ENCODE results near the gene NR6A1. TPM values are rescaled to one million over a fixed set of nuclear protein-coding genes. Genes with fewer than 3 reads are reported as not detected.

The NR6A1 gene
- total and polyA plus RNA-seq, 10 donors: 0.14 to 3.7 (median 1.9) TPM

DNA sequence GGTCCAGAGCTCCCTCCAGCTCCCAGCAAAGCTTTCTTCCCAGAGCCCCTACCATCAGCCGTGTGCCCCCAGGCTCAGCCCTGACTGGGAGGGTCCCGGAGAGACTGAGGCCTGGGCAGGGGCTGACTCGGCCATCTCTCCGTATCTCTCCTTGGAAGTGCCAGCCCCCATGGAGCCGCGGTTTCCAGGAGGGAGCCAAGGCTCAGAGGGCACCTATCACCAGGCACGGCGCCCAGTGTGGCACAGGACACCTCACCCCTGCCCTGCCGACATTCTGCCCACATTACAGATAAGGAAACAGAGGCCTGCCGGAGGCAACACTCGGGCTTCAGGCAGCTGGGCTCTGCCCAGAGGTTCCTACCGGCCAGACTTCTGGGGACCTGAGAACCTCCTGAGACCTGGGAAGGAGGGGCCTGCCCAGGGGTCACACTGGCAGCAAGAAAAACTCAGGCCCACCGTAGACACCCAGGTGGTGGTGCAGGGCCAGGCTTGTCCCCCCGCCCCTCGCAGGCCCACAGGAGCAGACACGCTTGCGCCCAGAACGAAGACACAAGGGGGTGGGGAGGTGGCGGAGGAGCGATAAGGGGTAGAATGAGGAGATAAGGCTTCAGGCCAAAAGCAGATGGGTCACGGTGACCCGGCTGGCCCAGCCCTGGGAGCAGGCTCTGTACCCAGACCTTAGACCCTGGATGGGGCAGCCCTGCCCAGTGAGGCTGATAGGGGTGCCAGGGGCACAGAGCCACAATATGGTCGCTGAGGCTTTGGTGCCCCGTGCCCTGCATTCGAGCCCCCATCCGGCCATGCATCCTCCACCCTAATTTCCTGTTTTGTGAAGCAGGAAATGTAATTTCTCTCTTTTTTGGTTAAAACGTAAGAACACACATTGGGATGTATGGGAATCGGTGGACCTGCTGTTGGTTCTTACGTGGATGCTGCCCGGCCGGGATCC is 275.7 kb downstream of the NR6A1 start:
- Histone ChIP-seq H3K9me3 (no peaks in the 10 kb centered on the region), H3K27ac (peak overlapping the region in 7 of 8 donors; percentile 19 to 89 (median 71)), H3K27me3 (replicated peaks in 1 of 7) (peaks cover 0 to 23% (median 0%) of the 10 kb centered on the region in 7 donors), H3K4me3 (peak overlapping the region in 2 of 8 donors; percentile 67 to 76), H3K36me3 (peaks cover 0 to 26% (median 0%) of the 10 kb centered on the region in 6 donors), H3K4me1 (peaks cover 2 to 92% (median 49%) of the 10 kb centered on the region in 6 donors)
- TF ChIP-seq, protein P1, sequence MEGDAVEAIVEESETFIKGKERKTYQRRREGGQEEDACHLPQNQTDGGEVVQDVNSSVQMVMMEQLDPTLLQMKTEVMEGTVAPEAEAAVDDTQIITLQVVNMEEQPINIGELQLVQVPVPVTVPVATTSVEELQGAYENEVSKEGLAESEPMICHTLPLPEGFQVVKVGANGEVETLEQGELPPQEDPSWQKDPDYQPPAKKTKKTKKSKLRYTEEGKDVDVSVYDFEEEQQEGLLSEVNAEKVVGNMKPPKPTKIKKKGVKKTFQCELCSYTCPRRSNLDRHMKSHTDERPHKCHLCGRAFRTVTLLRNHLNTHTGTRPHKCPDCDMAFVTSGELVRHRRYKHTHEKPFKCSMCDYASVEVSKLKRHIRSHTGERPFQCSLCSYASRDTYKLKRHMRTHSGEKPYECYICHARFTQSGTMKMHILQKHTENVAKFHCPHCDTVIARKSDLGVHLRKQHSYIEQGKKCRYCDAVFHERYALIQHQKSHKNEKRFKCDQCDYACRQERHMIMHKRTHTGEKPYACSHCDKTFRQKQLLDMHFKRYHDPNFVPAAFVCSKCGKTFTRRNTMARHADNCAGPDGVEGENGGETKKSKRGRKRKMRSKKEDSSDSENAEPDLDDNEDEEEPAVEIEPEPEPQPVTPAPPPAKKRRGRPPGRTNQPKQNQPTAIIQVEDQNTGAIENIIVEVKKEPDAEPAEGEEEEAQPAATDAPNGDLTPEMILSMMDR (IDR thresholded peaks at IDR 0.05 in 8 of 11, conservative IDR thresholded peaks at IDR 0.05 in 3 of 11): no peak
- TF ChIP-seq POLR2A (IDR thresholded peaks at IDR 0.05): no peak
- TF ChIP-seq POLR2AphosphoS5 (IDR thresholded peaks at IDR 0.05): peak in 2 of 3 donors; percentile 49 to 52
- DNase-seq: no peak
- 49 to 64% (median 55%) methylated on average over 20 to 31 of the region's 31 CpGs for WGBS, 5 donors
- intact Hi-C loops (cut with DNase I; ENCODE audit: low total_unique reads): loop anchor here (10.0 kb wide), 1 partner anchor 71 kb away; no protein-coding TSS in a partner anchor

DNA sequence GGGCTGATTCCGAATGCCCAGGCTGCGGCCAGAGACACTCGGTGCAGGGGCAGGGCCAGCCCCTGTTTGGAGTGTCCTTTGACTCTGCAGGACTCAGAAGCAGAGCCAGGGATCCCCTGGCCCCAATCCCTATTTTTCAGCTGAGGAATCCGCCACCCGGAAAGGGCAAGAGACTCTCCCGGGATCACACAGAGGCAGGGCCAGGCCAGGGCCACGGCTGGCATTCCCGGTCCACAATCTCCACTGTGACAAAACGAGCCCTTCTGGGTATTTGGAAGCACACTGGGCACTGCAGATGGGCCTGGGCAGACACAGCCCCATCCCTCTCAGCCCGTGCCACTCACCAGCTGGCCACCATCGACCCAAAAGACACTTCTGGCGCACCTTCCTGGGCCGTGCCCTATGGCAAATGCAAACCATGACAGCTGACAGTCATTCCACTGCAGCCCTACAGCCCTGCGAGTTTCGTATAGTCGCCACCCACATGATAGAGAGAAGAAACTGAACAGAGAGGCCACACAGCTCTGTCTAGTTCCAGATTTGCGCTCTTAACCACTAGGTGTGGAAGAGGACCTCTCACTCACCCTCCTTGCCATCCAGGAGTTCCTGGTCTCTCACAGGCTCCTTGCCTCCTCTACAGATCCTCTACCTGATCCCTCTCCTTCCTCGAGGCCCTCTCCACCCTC is 277.2 kb downstream of the NR6A1 start:
- intact Hi-C loops (cut with DNase I; ENCODE audit: low total_unique reads): loop anchor here (10.0 kb wide), 1 partner anchor 69 kb away; no protein-coding TSS in a partner anchor
- DNase-seq: no peak
- H3K4me3 ChIP-seq: peak overlapping the region in 1 of 8 donors; percentile 76
- peaks cover 0 to 21% (median 0%) of the 10 kb centered on the region in 6 donors for H3K36me3 ChIP-seq
- peaks cover 0 to 24% (median 0%) of the 10 kb centered on the region in 7 donors for H3K27me3 ChIP-seq (replicated peaks in 1 of 7)
- WGBS, 5 donors: 62 to 78% (median 70%) methylated on average over 8 to 18 of the region's 18 CpGs
- peaks cover 2 to 91% (median 50%) of the 10 kb centered on the region in 6 donors for H3K4me1 ChIP-seq
- peak overlapping the region in 5 of 8 donors; percentile 70 to 89 (median 81) for H3K27ac ChIP-seq
- no peaks in the 10 kb centered on the region for H3K9me3 ChIP-seq
- TF ChIP-seq, protein P1 (IDR thresholded peaks at IDR 0.05 in 8 of 11, conservative IDR thresholded peaks at IDR 0.05 in 3 of 11): no peak
- TF ChIP-seq POLR2AphosphoS5 (IDR thresholded peaks at IDR 0.05): peak; percentile 30 to 71 (median 54)

DNA sequence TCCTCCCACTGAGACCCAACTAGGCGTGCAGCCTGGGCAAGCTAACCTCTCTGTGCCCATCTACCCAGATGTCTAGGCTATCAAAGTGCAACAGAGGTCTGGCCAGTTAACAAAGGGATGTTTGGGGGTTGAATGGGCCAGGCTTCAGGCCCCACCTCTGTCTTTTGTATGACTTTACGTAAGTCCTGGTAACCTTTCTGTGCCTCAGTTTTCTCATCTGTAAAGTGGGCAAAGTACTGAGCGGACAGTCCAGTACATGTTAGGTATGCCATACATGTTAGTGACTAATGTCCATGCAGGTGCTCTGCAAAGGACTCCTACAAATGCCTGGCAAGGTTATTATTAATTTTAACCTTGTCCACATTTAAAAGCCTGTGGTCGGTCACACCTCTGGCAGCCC is 277.9 kb downstream of the NR6A1 start:
- TF ChIP-seq POLR2A (IDR thresholded peaks at IDR 0.05) (no peak), POLR2AphosphoS5 (IDR thresholded peaks at IDR 0.05) (no peak)
- TF ChIP-seq, protein P1 (IDR thresholded peaks at IDR 0.05 in 8 of 11, conservative IDR thresholded peaks at IDR 0.05 in 3 of 11): no peak
- WGBS, 5 donors: 75 to 80% (median 77%) methylated on average over 4 of the region's 4 CpGs
- Histone ChIP-seq H3K4me1 (peaks cover 2 to 91% (median 50%) of the 10 kb centered on the region in 6 donors), H3K27ac (peak overlapping the region in 5 of 8 donors; percentile 70 to 89 (median 81)), H3K9me3 (no peaks in the 10 kb centered on the region), H3K36me3 (peaks cover 0 to 21% (median 0%) of the 10 kb centered on the region in 6 donors), H3K4me3 (peak overlapping the region in 1 of 8 donors; percentile 4), H3K27me3 (replicated peaks in 1 of 7) (peaks cover 0 to 21% (median 0%) of the 10 kb centered on the region in 7 donors)
- DNase-seq: no peak
- intact Hi-C loops (cut with DNase I; ENCODE audit: low total_unique reads): loop anchor here (10.0 kb wide), 1 partner anchor 68 kb away; no protein-coding TSS in a partner anchor
